HG02885 (cell line): ENCODE results near the gene PAM.
"Not testable (repeated sequence)": the region's sequence is repeated elsewhere in the genome, so short reads cannot be mapped to it uniquely, and the experiment has no call there.

ENCODE experiments used
- ATAC-seq: cut with Tn5 transposase; IDR thresholded peaks from one replicate; pipeline ENCODE4 v1.9.1; 2021; ENCODE audit warnings: mild to moderate bottlenecking; ENCODE audit not compliant: unreplicated experiment, poor library complexity

The PAM gene

DNA sequence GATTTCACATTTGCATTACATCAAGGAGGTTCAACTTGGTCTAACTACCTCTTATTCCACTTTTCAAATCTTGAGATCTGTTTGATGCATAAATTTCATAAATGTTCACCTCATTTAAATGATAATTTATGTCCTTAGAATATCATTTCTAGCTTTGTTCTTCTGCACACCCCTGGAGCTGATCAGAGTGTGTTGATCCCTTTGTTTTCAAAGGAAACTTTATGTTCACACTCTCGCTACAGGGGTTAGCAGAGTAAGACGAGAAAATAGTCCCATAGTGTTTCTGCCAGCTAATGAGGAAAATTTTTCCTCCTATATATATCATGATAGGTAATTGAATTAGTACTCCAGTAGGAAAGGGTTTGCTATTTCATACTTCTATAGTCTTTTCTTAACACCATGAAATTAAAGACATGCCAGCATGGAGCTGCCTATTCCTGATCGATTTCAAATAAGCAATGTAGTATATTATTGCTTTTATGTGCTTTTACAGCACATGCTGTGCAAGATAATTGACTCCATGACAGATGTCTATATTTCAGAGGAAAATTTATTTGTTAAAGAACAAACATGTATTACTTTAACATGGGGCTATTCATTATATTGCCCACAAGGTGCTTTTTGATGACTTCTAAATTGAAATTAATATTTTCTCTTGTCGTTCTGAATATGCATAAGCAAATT is 4.8 kb upstream of the PAM start:
- ATAC-seq = no peak

DNA sequence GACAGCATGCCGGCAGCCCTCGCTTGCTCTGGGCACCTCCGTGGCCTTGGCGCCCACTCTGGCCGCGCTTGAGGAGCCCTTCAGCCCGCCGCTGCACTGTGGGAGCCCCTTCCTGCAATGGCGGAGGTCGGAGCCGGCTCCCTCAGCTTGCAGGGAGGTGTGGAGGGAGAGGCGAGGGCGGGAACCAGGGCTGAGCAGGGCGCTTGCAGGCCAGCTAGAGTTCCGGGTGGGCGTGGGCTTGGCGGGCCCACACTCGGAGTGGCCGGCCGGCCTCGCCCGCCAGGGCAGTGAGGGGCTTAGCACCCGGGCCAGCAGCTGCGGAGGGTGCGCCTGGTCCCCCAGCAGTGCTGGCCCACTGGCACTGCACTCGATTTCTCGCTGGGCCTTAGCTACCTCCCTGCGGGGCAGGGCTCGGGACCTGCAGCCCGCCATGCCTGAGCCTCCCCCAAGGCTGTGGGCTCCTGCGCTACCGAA is 3.2 kb upstream of the PAM start:
- not testable (repeated sequence) for ATAC-seq

- ATAC-seq = no peak
These were observed 977 bp upstream of the PAM start for GRCh38 chr5:102753889-102754766.

DNA sequence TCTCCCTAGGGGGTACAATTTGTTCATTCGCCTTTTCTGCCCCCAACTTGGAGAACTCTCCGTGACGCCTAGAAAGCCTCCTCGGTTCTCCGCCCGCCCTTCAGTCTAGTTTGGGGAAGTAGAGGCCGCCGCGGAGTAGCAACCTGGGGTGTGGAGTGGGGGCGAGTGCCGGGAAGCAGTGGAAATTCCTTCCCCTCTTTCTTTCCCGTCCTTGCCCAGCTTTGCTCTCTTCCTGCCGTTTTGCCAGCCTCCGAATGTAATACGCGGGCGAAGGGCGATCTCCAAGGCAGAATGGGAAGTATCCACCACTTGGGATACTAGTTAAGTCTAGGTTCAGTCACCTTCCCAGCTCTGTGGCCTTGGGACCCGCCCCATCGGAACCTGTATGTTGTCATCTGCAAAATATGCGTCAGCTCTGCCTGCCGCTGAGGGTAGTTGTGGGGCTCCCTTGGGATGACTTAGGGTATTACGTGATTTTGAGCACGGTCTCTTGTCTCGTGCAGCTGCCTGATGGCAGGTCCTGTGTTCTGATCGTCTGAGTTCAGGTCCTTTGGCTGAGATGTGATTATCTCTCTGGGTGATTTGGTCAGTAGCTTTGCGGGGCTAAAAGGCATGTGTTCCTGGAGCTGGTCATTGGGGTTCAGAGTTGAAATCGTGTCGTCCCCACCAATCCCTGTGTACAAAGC is 724 bp downstream of the PAM start:
- peak; percentile 65 for ATAC-seq

GRCh38 chr5:102758576-102758975 is 3.5 kb downstream of the PAM start:
- ATAC-seq = no peak

DNA sequence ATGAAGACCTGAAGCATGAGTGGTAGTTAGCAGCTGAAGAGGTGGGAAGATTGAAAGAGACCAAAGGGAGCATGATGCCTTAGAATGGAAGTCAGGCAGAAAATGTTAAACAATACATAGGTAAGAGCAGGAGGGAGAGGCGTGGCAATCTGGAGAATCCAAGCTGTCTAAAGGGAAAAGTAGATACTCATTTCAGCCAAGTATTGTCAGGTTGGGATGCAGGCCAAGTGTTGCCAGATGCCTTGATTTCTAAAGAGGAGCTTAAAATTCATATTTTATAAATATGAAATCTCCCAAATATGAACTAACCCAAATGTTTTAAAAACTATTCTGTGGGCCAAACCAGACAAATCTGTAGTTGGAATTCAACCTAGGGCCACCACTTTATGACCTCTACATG is 4.2 kb downstream of the PAM start:
- no peak for ATAC-seq

DNA sequence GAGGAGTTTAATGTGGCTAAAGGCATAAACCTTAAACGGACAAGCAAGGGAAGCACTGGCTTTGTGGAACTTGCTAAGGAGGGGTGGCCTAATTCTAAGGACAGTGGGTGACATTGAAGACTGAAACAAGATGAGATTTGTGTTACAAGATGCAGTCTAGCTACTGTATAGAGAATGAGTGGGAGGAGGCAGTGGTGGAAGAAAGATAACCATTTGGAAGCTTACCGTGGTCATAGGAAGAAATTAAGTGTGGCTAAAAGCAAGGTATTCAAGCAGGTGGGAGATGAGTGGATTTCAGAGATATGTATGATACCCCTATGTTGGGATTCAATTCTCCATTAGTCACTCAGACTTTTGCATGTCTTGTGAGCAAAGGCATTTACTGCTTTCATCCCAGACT is 4.6 kb downstream of the PAM start:
- ATAC-seq = no peak

GRCh38 chr5:102760815-102761214 is 5.7 kb downstream of the PAM start:
- ATAC-seq = no peak

DNA sequence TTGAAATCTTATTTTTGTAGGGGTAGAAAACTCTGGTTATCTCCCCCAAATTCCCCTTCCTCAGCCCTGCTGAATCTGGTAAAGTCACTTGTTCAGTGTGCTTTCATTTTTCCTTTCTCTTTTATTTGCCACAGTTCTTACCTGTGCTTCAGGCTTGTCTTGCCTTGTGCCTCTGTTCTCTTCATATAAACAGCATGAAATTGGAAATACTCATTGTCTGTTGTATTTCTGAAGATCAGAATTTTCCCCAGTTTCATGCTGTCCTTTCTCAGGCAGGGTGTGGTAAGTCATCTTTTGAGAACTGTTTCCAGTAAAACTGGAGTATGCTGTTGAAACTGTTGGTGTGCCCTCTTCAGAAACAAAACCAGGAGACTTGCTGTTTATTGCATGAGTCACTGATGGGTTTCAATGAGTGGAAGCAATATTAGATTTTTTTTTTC is 7.0 kb downstream of the PAM start:
- ATAC-seq = peak; percentile 74

DNA sequence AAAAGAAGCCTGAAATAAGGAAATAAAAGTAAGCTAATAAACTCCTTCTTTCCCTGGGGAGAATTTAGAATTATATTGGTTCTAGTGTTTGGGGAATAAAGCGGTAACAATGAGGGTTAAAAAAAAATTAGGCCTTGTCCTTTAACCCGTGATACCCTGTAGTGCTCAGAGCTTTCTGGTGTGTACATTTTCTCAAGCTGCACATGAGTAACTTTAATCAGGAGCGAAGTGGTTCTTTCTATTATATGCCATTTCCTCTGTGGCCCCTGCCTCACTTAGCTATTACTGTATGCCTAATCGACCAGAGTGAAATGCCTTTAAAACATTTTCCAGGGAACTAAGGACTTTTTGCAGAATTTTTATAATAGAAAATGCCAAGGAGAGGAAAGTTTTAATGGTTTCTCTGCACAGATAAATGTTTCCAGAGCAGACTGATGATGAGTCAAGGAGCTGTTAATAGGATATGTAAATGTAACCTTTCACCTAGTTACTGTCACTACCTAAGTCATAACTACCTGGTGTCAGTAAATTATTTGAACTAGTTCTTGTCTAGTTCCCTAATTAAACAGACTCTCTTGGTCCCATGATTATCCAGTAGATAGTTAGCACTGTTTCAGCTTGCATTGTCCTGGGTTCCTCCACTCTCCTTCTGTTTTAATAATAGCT is 7.6 kb downstream of the PAM start:
- peak; percentile 35 for ATAC-seq

DNA sequence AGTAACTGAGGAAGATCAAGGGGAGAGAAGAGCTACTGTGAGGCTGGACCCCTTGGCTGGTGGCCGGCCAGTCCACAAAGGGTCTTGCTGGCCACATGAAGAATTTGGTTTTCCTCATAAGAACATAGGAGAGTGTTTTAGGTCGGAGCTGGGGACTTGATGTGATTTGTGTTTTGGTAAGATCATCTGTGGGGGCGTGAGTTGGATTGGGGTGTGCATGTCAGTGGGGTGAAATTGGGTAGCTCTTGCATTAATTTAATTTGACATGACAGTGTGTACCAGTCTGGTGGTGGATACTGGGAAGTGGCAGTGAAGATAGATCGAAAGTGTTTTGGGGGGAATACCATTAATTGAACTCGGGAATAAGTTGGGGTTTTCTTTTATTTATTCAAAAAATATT is 8.6 kb downstream of the PAM start:
- ATAC-seq = no peak

- ATAC-seq = no peak
These were observed 9.4 kb downstream of the PAM start for GRCh38 chr5:102764381-102765004.

GRCh38 chr5:102765350-102765749 is 10.2 kb downstream of the PAM start:
- no peak for ATAC-seq

GRCh38 chr5:102766295-102767090 is 11.4 kb downstream of the PAM start:
- ATAC-seq = no peak

- ATAC-seq = peak; percentile 68
These were observed 12.8 kb downstream of the PAM start for GRCh38 chr5:102767862-102768261.

DNA sequence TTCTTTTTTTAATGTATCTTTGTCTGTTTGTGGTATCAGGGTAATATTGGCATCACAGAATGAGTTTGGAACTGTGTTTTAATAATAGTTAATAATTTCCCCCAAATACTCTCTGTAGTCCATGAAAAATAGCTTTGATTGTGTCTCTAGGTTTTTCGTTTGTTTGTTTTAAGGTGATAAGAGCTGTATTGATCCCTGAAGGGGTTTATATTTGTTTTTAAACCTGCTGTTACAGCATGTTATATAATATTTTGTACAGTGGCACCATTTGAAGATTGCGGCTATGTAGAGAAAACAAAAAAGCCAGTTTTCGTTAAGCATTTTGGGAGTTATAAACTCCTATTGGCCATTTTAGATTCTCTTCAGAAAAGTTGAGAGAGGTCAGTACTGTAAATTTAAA is 15.7 kb downstream of the PAM start:
- ATAC-seq = no peak

- ATAC-seq = no peak
These were observed 16.3 kb downstream of the PAM start for GRCh38 chr5:102771435-102771834.

- no peak for ATAC-seq
These were observed 17.2 kb downstream of the PAM start for GRCh38 chr5:102772273-102772672.

- ATAC-seq = no peak
These were observed 18.0 kb downstream of the PAM start for GRCh38 chr5:102773133-102773532.
